Measurements from ENCODE around the gene PPP4C. TPM values are rescaled to one million over a fixed set of nuclear protein-coding genes. Genes with fewer than 3 reads are reported as not detected.
"Not testable (repeated sequence)": the region's sequence is repeated elsewhere in the genome, so short reads cannot be mapped to it uniquely, and the experiment has no call there.

The PPP4C gene
- total RNA-seq, 1 experiment from 2014 or later: 246 TPM

- Histone ChIP-seq H3K36me3 (ENCODE audit: low read depth) (no peaks in the 10 kb centered on the region), H3K27me3 (ENCODE audit: insufficient read depth, low read depth) (peaks cover 34% of the 10 kb centered on the region), H3F3A (ENCODE audit: insufficient read depth, low read depth) (0 out of 2 replicates have a peak, but pooled peaks cover 2% of the 10 kb centered on the region), H3K4me1 (replicated peaks; ENCODE audit: insufficient read depth) (no peaks in the 10 kb centered on the region), H3K4me3 (no peak overlapping the region), H3K9me3 (ENCODE audit: insufficient read depth, low read depth) (no peaks in the 10 kb centered on the region), H4K20me1 (ENCODE audit: insufficient read depth) (no peaks in the 10 kb centered on the region), H3K9me2 (ENCODE audit: insufficient read depth) (no peaks in the 10 kb centered on the region), H3K4me2 (no peak overlapping the region), H3K27ac (no peak overlapping the region), H2AFZ (no peak overlapping the region), H3K79me2 (ENCODE audit: low read depth) (no peaks in the 10 kb centered on the region)
- no TSS peak for BruUV-seq (replicated peaks)
- TF ChIP-seq EZH2 (IDR thresholded peaks at IDR 0.05; ENCODE audit: low read depth): no peak
- TF ChIP-seq CTCF (conservative IDR thresholded peaks at IDR 0.05): no peak
- intact Hi-C loops (cut with micrococcal nuclease; ENCODE audit: unreplicated experiment): no loop called here
- DNase-seq: no peak
- POLR2A ChIA-PET (ENCODE audit: unreplicated experiment): no interaction called here
- CTCF ChIA-PET: no interaction called here
Measured at GRCh38 chr16:30033270-30033669, 42.5 kb upstream of the PPP4C start.

- POLR2A ChIA-PET (ENCODE audit: unreplicated experiment): interaction anchor here (0.5 kb wide), 1 partner anchor 10 kb away, joined by 7 read pairs; no protein-coding TSS in a partner anchor
- no peak for DNase-seq
- H3K4me1 ChIP-seq (replicated peaks; ENCODE audit: insufficient read depth): 0 out of 2 replicates have a peak, but pooled peaks cover 3% of the 10 kb centered on the region
- H3K9me3 ChIP-seq (ENCODE audit: insufficient read depth, low read depth): no peaks in the 10 kb centered on the region
- H4K20me1 ChIP-seq (ENCODE audit: insufficient read depth): no peaks in the 10 kb centered on the region
- no peaks in the 10 kb centered on the region for H3F3A ChIP-seq (ENCODE audit: insufficient read depth, low read depth)
- H3K27me3 ChIP-seq (ENCODE audit: insufficient read depth, low read depth): no peaks in the 10 kb centered on the region
- no peak overlapping the region for H3K4me3 ChIP-seq
- H3K27ac ChIP-seq: no peak overlapping the region
- BruUV-seq (replicated peaks): no TSS peak
- intact Hi-C loops (cut with micrococcal nuclease; ENCODE audit: unreplicated experiment): no loop called here
- TF ChIP-seq CTCF (conservative IDR thresholded peaks at IDR 0.05) (no peak), EZH2 (IDR thresholded peaks at IDR 0.05; ENCODE audit: low read depth) (no peak)
- no peaks in the 10 kb centered on the region for H3K36me3 ChIP-seq (ENCODE audit: low read depth)
- H2AFZ ChIP-seq: no peak overlapping the region
- CTCF ChIA-PET: interaction anchor here (0.6 to 0.9 kb wide), 4 partner anchors 9 to 640 kb away, joined by 3 to 6 read pairs (median 4); partner anchors contain the start of gene TLCD3B
- no peaks in the 10 kb centered on the region for H3K9me2 ChIP-seq (ENCODE audit: insufficient read depth)
- H3K4me2 ChIP-seq: no peak overlapping the region
- no peaks in the 10 kb centered on the region for H3K79me2 ChIP-seq (ENCODE audit: low read depth)
Measured at GRCh38 chr16:30040221-30040620, 35.6 kb upstream of the PPP4C start.

- H3K27ac ChIP-seq; H3K9me3 ChIP-seq (ENCODE audit: insufficient read depth, low read depth); H4K20me1 ChIP-seq (ENCODE audit: insufficient read depth); H2AFZ ChIP-seq; H3K9me2 ChIP-seq (ENCODE audit: insufficient read depth); H3K36me3 ChIP-seq (ENCODE audit: low read depth); H3K4me1 ChIP-seq (replicated peaks; ENCODE audit: insufficient read depth); intact Hi-C loops (cut with micrococcal nuclease; ENCODE audit: unreplicated experiment); H3K27me3 ChIP-seq (ENCODE audit: insufficient read depth, low read depth); H3K4me2 ChIP-seq; DNase-seq; BruUV-seq (replicated peaks); H3F3A ChIP-seq (ENCODE audit: insufficient read depth, low read depth); H3K79me2 ChIP-seq (ENCODE audit: low read depth); H3K4me3 ChIP-seq: not testable (repeated sequence)
- CTCF ChIA-PET: interaction anchor here (0.7 kb wide), 2 partner anchors 15 to 362 kb away, joined by 3 read pairs; no protein-coding TSS in a partner anchor
- POLR2A ChIA-PET (ENCODE audit: unreplicated experiment): interaction anchor here (0.6 to 0.7 kb wide), 2 partner anchors 46 to 1116 kb away, joined by 3 to 6 read pairs; partner anchors contain the start of gene RABEP2
Measured at GRCh38 chr16:30040690-30041089, 35.1 kb upstream of the PPP4C start.

- H3K4me1 ChIP-seq (replicated peaks; ENCODE audit: insufficient read depth): 0 out of 2 replicates have a peak, but pooled peaks cover 3% of the 10 kb centered on the region
- intact Hi-C loops (cut with micrococcal nuclease; ENCODE audit: unreplicated experiment): no loop called here
- BruUV-seq (replicated peaks): no TSS peak
- H3K79me2 ChIP-seq (ENCODE audit: low read depth): no peaks in the 10 kb centered on the region
- no peak overlapping the region for H3K27ac ChIP-seq
- DNase-seq: no peak
- no peaks in the 10 kb centered on the region for H3K27me3 ChIP-seq (ENCODE audit: insufficient read depth, low read depth)
- H2AFZ ChIP-seq: no peak overlapping the region
- POLR2A ChIA-PET (ENCODE audit: unreplicated experiment): no interaction called here
- H3K4me3 ChIP-seq: no peak overlapping the region
- no peak overlapping the region for H3K4me2 ChIP-seq
- no peak for TF ChIP-seq EZH2 (IDR thresholded peaks at IDR 0.05; ENCODE audit: low read depth)
- peak; percentile 74 for TF ChIP-seq CTCF (conservative IDR thresholded peaks at IDR 0.05)
- no peaks in the 10 kb centered on the region for H3K9me3 ChIP-seq (ENCODE audit: insufficient read depth, low read depth)
- no peaks in the 10 kb centered on the region for H3F3A ChIP-seq (ENCODE audit: insufficient read depth, low read depth)
- no peaks in the 10 kb centered on the region for H4K20me1 ChIP-seq (ENCODE audit: insufficient read depth)
- H3K36me3 ChIP-seq (ENCODE audit: low read depth): no peaks in the 10 kb centered on the region
- no peaks in the 10 kb centered on the region for H3K9me2 ChIP-seq (ENCODE audit: insufficient read depth)
- CTCF ChIA-PET: interaction anchor here (0.6 kb wide), 1 partner anchor 137 kb away, joined by 4 read pairs; no protein-coding TSS in a partner anchor
Measured at GRCh38 chr16:30041841-30042240, 34.0 kb upstream of the PPP4C start.

Data from PC-9 (cell line).